IMR-90 (cell line): ENCODE measurements around the gene NPBWR2. TPM values are rescaled to one million over a fixed set of nuclear protein-coding genes. Genes with fewer than 3 reads are reported as not detected.

ENCODE experiments used
- ATAC-seq: fragments of 200-7000 bp; cut with Tn5 transposase; 2 replicates; pipeline ENCODE4 v1.9.1; 2020; ENCODE audit warnings: low read depth, mild to moderate bottlenecking, moderate library complexity
- BruUV-seq: library from RNA; stranded (reverse); fragments of 400-500 nt; replicated peaks from 2 replicates; lab custom pipeline; 2021; lab: Mats Ljungman, UMichigan
- CTCF ChIA-PET: fragments of 300-600 bp; formaldehyde crosslinking; extraction: SDS; loops from one replicate; lab custom pipeline; 2021; ENCODE audit warnings: antibody characterized with exemption; lab: Yijun Ruan, JAX
- POLR2A ChIA-PET: fragments of 300-600 bp; sonication (Branson Sonifier 250); formaldehyde crosslinking; loops from one replicate; lab custom pipeline; 2022; ENCODE audit warnings: antibody characterized with exemption; ENCODE audit not compliant: unreplicated experiment; lab: Charles Lee
- DNase-seq: peaks from one replicate; pipeline ENCODE4 v3.0.0; 2013
- H2AFZ ChIP-seq: replicated peaks from 2 replicates; pipeline ENCODE3; 2013; ENCODE audit warnings: low read length, mild to moderate bottlenecking; ENCODE audit not compliant: poor library complexity
- H2AK5ac ChIP-seq: 2 replicates; pipeline ENCODE4 v1.6.1; 2013; ENCODE audit warnings: low read depth, low read length, inconsistent platforms
- H2AK9ac ChIP-seq: replicated peaks from 2 replicates; pipeline ENCODE3; 2013; ENCODE audit warnings: mild to moderate bottlenecking, low read depth, low read length, moderate library complexity; ENCODE audit not compliant: poor library complexity
- H2BK120ac ChIP-seq: 2 replicates; pipeline ENCODE4 v1.6.1; 2013; ENCODE audit warnings: low read depth, low read length, inconsistent platforms
- H2BK15ac ChIP-seq: 3 replicates; pipeline ENCODE4 v1.6.1; 2013; ENCODE audit warnings: low read depth, low read length, inconsistent platforms
- H2BK20ac ChIP-seq: 2 replicates; pipeline ENCODE4 v1.6.1; 2013; ENCODE audit warnings: low read depth, mild to moderate bottlenecking, inconsistent platforms, low read length, moderate library complexity
- H2BK5ac ChIP-seq: 2 replicates; pipeline ENCODE4 v1.6.1; 2013; ENCODE audit warnings: mild to moderate bottlenecking, low read depth, low read length, inconsistent platforms; ENCODE audit not compliant: poor library complexity, severe bottlenecking
- H3K14ac ChIP-seq: replicated peaks from 2 replicates; pipeline ENCODE4 v1.6.1; 2013; ENCODE audit warnings: low read depth, low read length, inconsistent platforms
- H3K18ac ChIP-seq: 2 replicates; pipeline ENCODE4 v1.6.1; 2013; ENCODE audit warnings: low read depth, low read length, control low read depth
- H3K23ac ChIP-seq: 2 replicates; pipeline ENCODE4 v1.6.1; 2013; ENCODE audit warnings: low read depth, low read length, inconsistent platforms
- H3K27ac ChIP-seq: 2 replicates; pipeline ENCODE4 v1.5.1; 2013; ENCODE audit warnings: mild to moderate bottlenecking, control low read depth, low read length; ENCODE audit not compliant: insufficient read depth
- H3K27me3 ChIP-seq: 2 replicates; pipeline ENCODE4 v1.6.1; 2013; ENCODE audit warnings: low read length; ENCODE audit not compliant: control insufficient read depth, insufficient read depth
- H3K36me3 ChIP-seq: 2 replicates; pipeline ENCODE4 v1.6.1; 2013; ENCODE audit warnings: low read length, mixed read lengths; ENCODE audit not compliant: control insufficient read depth, insufficient read depth
- H3K4ac ChIP-seq: 2 replicates; pipeline ENCODE4 v1.6.1; 2013; ENCODE audit warnings: low read depth, low read length, inconsistent platforms
- H3K4me1 ChIP-seq: 2 replicates; pipeline ENCODE4 v1.6.1; 2013; ENCODE audit warnings: low read length, mixed read lengths; ENCODE audit not compliant: control insufficient read depth, insufficient read depth
- H3K4me2 ChIP-seq: 2 replicates; pipeline ENCODE4 v1.6.1; 2013; ENCODE audit warnings: low read depth, mild to moderate bottlenecking, control low read depth, low read length, moderate library complexity
- H3K4me3 ChIP-seq: 2 replicates; pipeline ENCODE4 v1.5.1; 2013; ENCODE audit warnings: low read depth, mild to moderate bottlenecking, control low read depth, low read length, moderate library complexity; ENCODE audit not compliant: insufficient read depth
- H3K56ac ChIP-seq: 2 replicates; pipeline ENCODE4 v1.6.1; 2013; ENCODE audit warnings: low read length, inconsistent platforms; ENCODE audit not compliant: insufficient read depth; ENCODE audit errors: extremely low read depth
- H3K79me1 ChIP-seq, 2 experiments: 2 replicates each; pipeline ENCODE4 v1.6.1; 2013; ENCODE audit warnings: low read length in 2 of 2, inconsistent platforms in 1 of 2, low read depth in 1 of 2
- H3K9ac ChIP-seq: 2 replicates; pipeline ENCODE4 v1.6.1; 2013; ENCODE audit warnings: low read depth, low read length, control low read depth
- H3K9me1 ChIP-seq: 2 replicates; pipeline ENCODE4 v1.6.1; 2013; ENCODE audit warnings: low read length, inconsistent platforms; ENCODE audit not compliant: insufficient read depth
- H3K9me3 ChIP-seq: 2 replicates; pipeline ENCODE4 v1.6.1; 2013; ENCODE audit warnings: low read length; ENCODE audit not compliant: control insufficient read depth, insufficient read depth
- H4K20me1 ChIP-seq: 2 replicates; pipeline ENCODE4 v1.6.1; 2013; ENCODE audit warnings: low read length, inconsistent platforms; ENCODE audit not compliant: insufficient read depth
- H4K5ac ChIP-seq: 2 replicates; pipeline ENCODE4 v1.6.1; 2013; ENCODE audit warnings: mild to moderate bottlenecking, low read depth, low read length, control low read depth
- H4K8ac ChIP-seq, 2 experiments: 2 replicates each; pipeline ENCODE4 v1.6.1; 2013; ENCODE audit warnings: low read depth in 2 of 2, low read length in 2 of 2, control low read depth in 1 of 2, inconsistent platforms in 1 of 2
- H4K91ac ChIP-seq: 2 replicates; pipeline ENCODE4 v1.6.1; 2013; ENCODE audit warnings: low read depth, low read length, inconsistent platforms; ENCODE audit not compliant: insufficient read depth
- BHLHE40 ChIP-seq: fragments of 150-350 bp; IDR thresholded peaks from 2 replicates; pipeline ENCODE4 v1.6.1; 2016; ENCODE audit warnings: mild to moderate bottlenecking, low read depth, low read length
- CHD1 ChIP-seq: IDR thresholded peaks from 2 replicates; pipeline ENCODE4 v1.6.1; 2012; ENCODE audit warnings: low read depth, low read length, improper control_type of control experiment
- CTCF ChIP-seq: conservative IDR thresholded peaks from 2 replicates; pipeline ENCODE4 v1.5.1; 2012; ENCODE audit warnings: mild to moderate bottlenecking, low read depth, low read length, improper control_type of control experiment
- NFE2L2 ChIP-seq: fragments of 150-350 bp; IDR thresholded peaks from 2 replicates; pipeline ENCODE4 v1.6.1; 2016; ENCODE audit warnings: low read depth, mild to moderate bottlenecking, low read length
- WGBS, 2 experiments: methylation state at CpG; one replicate each; pipeline versions ENCODE4 v1.1.5 to v1.1.7; 2013; ENCODE audit warnings: missing lambda C conversion rate in 2 of 2; ENCODE audit not compliant: insufficient read length in 1 of 2; ENCODE audit errors: extremely low coverage in 2 of 2; 5-methylcytosine and 5-hydroxymethylcytosine counted together
- dilution Hi-C: fragments of 300-500 bp; cut with HindIII; formaldehyde crosslinking; loops from one replicate; pipeline ENCODE4 v1.14.3; 2018; ENCODE audit warnings: low sequenced_read_pairs; ENCODE audit not compliant: unreplicated experiment
- in situ Hi-C: fragments of 300-500 bp; cut with MboI; formaldehyde crosslinking; loops from 3 replicates; pipeline ENCODE4 v1.14.3; 2019; ENCODE audit warnings: low sequenced_read_pairs, inconsistent platforms, mixed read lengths
- intact Hi-C: fragments of 100-400 bp; cut with micrococcal nuclease; formaldehyde crosslinking; loops from 2 replicates; pipeline ENCODE4 v1.10.0; 2022
- polyA plus RNA-seq, 3 experiments: library from polyadenylated mRNA; depleted of rRNA; stranded (reverse); fragments of >200 nt; gene quantifications; 2 replicates each; pipeline ENCODE4 v1.2.3, GENCODE V29; 2012; ENCODE audit warnings: low replicate concordance in 1 of 3
- total RNA-seq: library from RNA; depleted of rRNA; stranded (reverse); fragments of >200 nt; gene quantifications from 2 replicates; pipeline ENCODE4 v1.2.3, GENCODE V29; 2012

Gene NPBWR2
- total and polyA plus RNA-seq, 2 of the 4 experiments (the other 2 are of a cell fraction) = not detected

- Histone ChIP-seq H4K8ac (no peak overlapping the region), H2BK120ac (no peak overlapping the region), H3K9me3 (no peaks in the 10 kb centered on the region), H3K9me1 (no peaks in the 10 kb centered on the region), H4K5ac (no peak overlapping the region), H4K91ac (no peak overlapping the region), H2AK5ac (no peak overlapping the region), H3K18ac (no peak overlapping the region), H2AFZ (no peak overlapping the region), H3K4me3 (no peak overlapping the region), H3K4me2 (no peak overlapping the region; the same call in 1 of the 2 replicates), H3K9ac (no peak overlapping the region), H3K4ac (no peak overlapping the region), H2BK5ac (no peak overlapping the region), H4K20me1 (peaks cover 6% of the 10 kb centered on the region), H3K56ac (no peak overlapping the region), H2AK9ac (no peak overlapping the region), H3K27me3 (peaks cover 6% of the 10 kb centered on the region; the same call in 1 of the 2 replicates), H2BK20ac (no peak overlapping the region), H3K23ac (no peak overlapping the region), H3K14ac (no peak overlapping the region), H3K4me1 (peaks cover 13% of the 10 kb centered on the region), H2BK15ac (no peak overlapping the region), H3K27ac (no peak overlapping the region), H3K36me3 (peaks cover 15% of the 10 kb centered on the region; the same call in 1 of the 2 replicates), H3K79me1 (peaks cover 6 to 8% of the 10 kb centered on the region in 2 experiments; a peak in 3 of 4 replicates)
- dilution Hi-C loops = no loop called here
- DNase-seq = no peak
- TF ChIP-seq BHLHE40 = no peak
- no peak for TF ChIP-seq CHD1
- no peak for TF ChIP-seq CTCF
- TF ChIP-seq NFE2L2 = no peak
- ChIA-PET POLR2A (no interaction called here), CTCF (no interaction called here)
- intact Hi-C loops = no loop called here
- in situ Hi-C loops = no loop called here
- 49% methylated on average over 2 of the region's 15 CpGs; no CpG with 5 or more reads in 1 of the 2 experiments for WGBS, 2 experiments
- no peak for ATAC-seq
- no TSS peak for BruUV-seq
Observed at GRCh38 chr20:64077876-64078551, 29.4 kb downstream of the NPBWR2 start.
